PFSK-1 (cell line): ENCODE results near the gene ELANE.
A peak's percentile ranks its signal among the peaks of the same experiment; 100 is the strongest.

Source experiments
- FOXP2 ChIP-seq: optimal IDR thresholded peaks from 2 replicates; pipeline ENCODE3; 2011; ENCODE audit warnings: borderline replicate concordance, control low read depth, inconsistent platforms; ENCODE audit not compliant: insufficient read depth; ENCODE audit errors: extremely low read length, extremely low read depth
- POLR2AphosphoS5 ChIP-seq: IDR thresholded peaks from 2 replicates; pipeline ENCODE4 v1.6.1; 2012; ENCODE audit warnings: low read depth, mild to moderate bottlenecking, control low read depth, low read length, moderate library complexity
- REST ChIP-seq, 2 experiments: IDR thresholded peaks; 2 replicates each; pipeline versions ENCODE4 v1.6.1 to v1.8.0; 2011 to 2012; ENCODE audit warnings: low read depth in 2 of 2, low read length in 2 of 2, control low read depth in 1 of 2, inconsistent platforms in 1 of 2, mild to moderate bottlenecking in 1 of 2, moderate library complexity in 1 of 2; ENCODE audit not compliant: insufficient read depth in 1 of 2
- SIN3A ChIP-seq: IDR thresholded peaks from 2 replicates; pipeline ENCODE4 v1.6.1; 2012; ENCODE audit warnings: mild to moderate bottlenecking, low read length, moderate library complexity, borderline replicate concordance; ENCODE audit not compliant: insufficient read depth
- TAF1 ChIP-seq: IDR thresholded peaks from 2 replicates; pipeline ENCODE4 v1.6.1; 2012; ENCODE audit warnings: low read length, control low read depth, borderline replicate concordance; ENCODE audit not compliant: insufficient read depth

ELANE gene

GRCh38 chr19:834216-834615, 17.9 kb upstream of the ELANE start:
- no peak for TF ChIP-seq TAF1
- no peak for TF ChIP-seq POLR2AphosphoS5
- peak; percentile 28 for TF ChIP-seq FOXP2

- no peak for TF ChIP-seq FOXP2
- TF ChIP-seq SIN3A: no peak
These were observed 16.8 kb upstream of the ELANE start for GRCh38 chr19:835210-835810.

GRCh38 chr19:840519-841206, 11.4 kb upstream of the ELANE start, which contains the start of gene PRTN3:
Gene PRTN3, plus strand, starts transcription at chr19:840999. Its CDS starts 10 bp downstream, at chr19:841009.
- TF ChIP-seq SIN3A (no peak), REST (IDR thresholded peaks at IDR 0.05; ENCODE audit: insufficient read depth in 1 of 2, low read depth in 2 of 2, low read length in 2 of 2) (no peak), TAF1 (no peak), FOXP2 (no peak), POLR2AphosphoS5 (no peak)

GRCh38 chr19:843180-843835, 8.8 kb upstream of the ELANE start:
- TF ChIP-seq POLR2AphosphoS5 (no peak), TAF1 (no peak), FOXP2 (no peak), SIN3A (no peak), REST (IDR thresholded peaks at IDR 0.05; ENCODE audit: insufficient read depth in 1 of 2, low read depth in 2 of 2, low read length in 2 of 2) (no peak)

GRCh38 chr19:843836-844545, 8.1 kb upstream of the ELANE start:
- TF ChIP-seq FOXP2 (no peak), TAF1 (no peak), POLR2AphosphoS5 (no peak), SIN3A (no peak), REST (IDR thresholded peaks at IDR 0.05; ENCODE audit: insufficient read depth in 1 of 2, low read depth in 2 of 2, low read length in 2 of 2) (no peak)

GRCh38 chr19:844546-844971, 7.5 kb upstream of the ELANE start:
- TF ChIP-seq SIN3A (no peak), POLR2AphosphoS5 (no peak), REST (IDR thresholded peaks at IDR 0.05; ENCODE audit: insufficient read depth in 1 of 2, low read depth in 2 of 2, low read length in 2 of 2) (no peak), TAF1 (no peak), FOXP2 (no peak)
